ENCODE data around the gene KDM5C. TPM values are rescaled to one million over a fixed set of nuclear protein-coding genes. Genes with fewer than 3 reads are reported as not detected.
"Not testable (repeated sequence)": the region's sequence is repeated elsewhere in the genome, so short reads cannot be mapped to it uniquely, and the experiment has no call there.

KDM5C gene
- total RNA-seq, 1 donor from 2014 or later: 124 TPM

DNA sequence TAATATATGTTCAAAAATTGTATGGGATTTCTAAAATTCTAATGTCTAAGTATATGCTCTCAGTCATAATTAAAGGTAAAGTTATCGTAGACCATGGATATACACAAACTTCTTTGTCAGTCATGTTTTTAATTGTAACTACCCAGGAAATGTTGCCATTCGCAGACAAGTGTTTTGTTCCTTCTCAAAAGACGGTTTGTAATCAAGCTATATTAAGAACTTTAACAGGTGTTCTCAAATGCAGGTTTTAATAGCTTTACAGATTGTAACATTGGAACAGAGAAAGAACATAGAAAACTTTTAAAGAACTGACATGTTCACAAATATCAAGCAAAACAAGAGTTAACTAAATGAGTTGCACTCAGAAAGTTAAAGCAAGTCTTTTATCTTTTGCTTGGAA is 58.9 kb downstream of the KDM5C start:
- Mint-ChIP-seq H3K9me3 (ENCODE audit: unreplicated experiment) (no peaks in the 10 kb centered on the region), H3K4me1 (ENCODE audit: low read depth, unreplicated experiment) (no peaks in the 10 kb centered on the region), H3K4me3 (ENCODE audit: unreplicated experiment) (no peak overlapping the region), H3K27ac (ENCODE audit: unreplicated experiment) (no peak overlapping the region), H3K27me3 (ENCODE audit: unreplicated experiment) (no peaks in the 10 kb centered on the region), H3K36me3 (ENCODE audit: unreplicated experiment) (no peaks in the 10 kb centered on the region)
- no peak for DNase-seq
- TF ChIP-seq, protein P1, sequence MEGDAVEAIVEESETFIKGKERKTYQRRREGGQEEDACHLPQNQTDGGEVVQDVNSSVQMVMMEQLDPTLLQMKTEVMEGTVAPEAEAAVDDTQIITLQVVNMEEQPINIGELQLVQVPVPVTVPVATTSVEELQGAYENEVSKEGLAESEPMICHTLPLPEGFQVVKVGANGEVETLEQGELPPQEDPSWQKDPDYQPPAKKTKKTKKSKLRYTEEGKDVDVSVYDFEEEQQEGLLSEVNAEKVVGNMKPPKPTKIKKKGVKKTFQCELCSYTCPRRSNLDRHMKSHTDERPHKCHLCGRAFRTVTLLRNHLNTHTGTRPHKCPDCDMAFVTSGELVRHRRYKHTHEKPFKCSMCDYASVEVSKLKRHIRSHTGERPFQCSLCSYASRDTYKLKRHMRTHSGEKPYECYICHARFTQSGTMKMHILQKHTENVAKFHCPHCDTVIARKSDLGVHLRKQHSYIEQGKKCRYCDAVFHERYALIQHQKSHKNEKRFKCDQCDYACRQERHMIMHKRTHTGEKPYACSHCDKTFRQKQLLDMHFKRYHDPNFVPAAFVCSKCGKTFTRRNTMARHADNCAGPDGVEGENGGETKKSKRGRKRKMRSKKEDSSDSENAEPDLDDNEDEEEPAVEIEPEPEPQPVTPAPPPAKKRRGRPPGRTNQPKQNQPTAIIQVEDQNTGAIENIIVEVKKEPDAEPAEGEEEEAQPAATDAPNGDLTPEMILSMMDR (IDR thresholded peaks at IDR 0.05; ENCODE audit: partially characterized antibody, unreplicated experiment): no peak

DNA sequence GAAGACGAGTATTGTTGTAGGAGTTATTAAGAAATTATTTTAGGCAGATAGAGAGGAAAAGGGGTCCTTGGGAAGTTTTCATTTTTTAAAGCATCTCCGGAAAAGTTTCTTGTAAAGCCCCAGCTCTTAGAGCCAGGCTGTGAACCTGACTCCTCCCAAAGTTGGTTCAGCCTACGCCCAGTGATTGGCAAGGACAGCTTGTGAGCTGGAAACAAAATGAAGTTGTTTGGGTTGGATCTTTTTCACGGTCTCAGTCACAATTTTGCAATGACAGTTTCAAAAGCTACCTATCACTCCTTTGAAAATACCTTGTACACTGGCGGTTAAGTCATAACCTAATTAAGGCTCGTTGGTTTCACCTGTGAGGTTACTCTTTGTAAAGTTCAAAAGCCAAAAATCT is 60.4 kb downstream of the KDM5C start:
- not testable (repeated sequence) for H3K9me3 Mint-ChIP-seq (ENCODE audit: unreplicated experiment); H3K36me3 Mint-ChIP-seq (ENCODE audit: unreplicated experiment); H3K27ac Mint-ChIP-seq (ENCODE audit: unreplicated experiment); H3K4me3 Mint-ChIP-seq (ENCODE audit: unreplicated experiment); H3K27me3 Mint-ChIP-seq (ENCODE audit: unreplicated experiment); H3K4me1 Mint-ChIP-seq (ENCODE audit: low read depth, unreplicated experiment); DNase-seq

DNA sequence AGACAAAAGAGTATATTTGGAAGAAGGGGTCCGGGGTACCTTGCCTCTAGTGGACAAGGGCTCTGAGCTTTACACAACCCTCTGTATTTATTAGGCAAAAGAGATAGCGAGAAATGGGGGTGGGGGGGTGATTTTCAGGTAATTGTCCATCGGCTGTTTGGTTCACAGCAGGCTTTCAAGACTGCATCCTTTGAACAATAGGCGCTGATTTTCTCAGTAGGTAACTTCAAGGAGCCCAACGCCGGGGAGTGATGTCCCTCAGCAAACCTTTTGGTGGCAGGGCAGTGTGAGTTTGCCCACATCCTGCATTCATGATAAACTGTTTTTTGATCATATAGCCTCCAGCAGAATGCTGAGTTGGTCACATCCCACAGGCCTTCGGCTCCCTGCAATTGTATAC is 61.6 kb downstream of the KDM5C start:
- Mint-ChIP-seq H3K4me1 (ENCODE audit: low read depth, unreplicated experiment) (no peaks in the 10 kb centered on the region), H3K27ac (ENCODE audit: unreplicated experiment) (no peak overlapping the region), H3K27me3 (ENCODE audit: unreplicated experiment) (no peaks in the 10 kb centered on the region), H3K4me3 (ENCODE audit: unreplicated experiment) (no peak overlapping the region), H3K36me3 (ENCODE audit: unreplicated experiment) (no peaks in the 10 kb centered on the region), H3K9me3 (ENCODE audit: unreplicated experiment) (no peaks in the 10 kb centered on the region)
- no peak for DNase-seq
- TF ChIP-seq, protein P1 (IDR thresholded peaks at IDR 0.05; ENCODE audit: partially characterized antibody, unreplicated experiment): no peak

DNA sequence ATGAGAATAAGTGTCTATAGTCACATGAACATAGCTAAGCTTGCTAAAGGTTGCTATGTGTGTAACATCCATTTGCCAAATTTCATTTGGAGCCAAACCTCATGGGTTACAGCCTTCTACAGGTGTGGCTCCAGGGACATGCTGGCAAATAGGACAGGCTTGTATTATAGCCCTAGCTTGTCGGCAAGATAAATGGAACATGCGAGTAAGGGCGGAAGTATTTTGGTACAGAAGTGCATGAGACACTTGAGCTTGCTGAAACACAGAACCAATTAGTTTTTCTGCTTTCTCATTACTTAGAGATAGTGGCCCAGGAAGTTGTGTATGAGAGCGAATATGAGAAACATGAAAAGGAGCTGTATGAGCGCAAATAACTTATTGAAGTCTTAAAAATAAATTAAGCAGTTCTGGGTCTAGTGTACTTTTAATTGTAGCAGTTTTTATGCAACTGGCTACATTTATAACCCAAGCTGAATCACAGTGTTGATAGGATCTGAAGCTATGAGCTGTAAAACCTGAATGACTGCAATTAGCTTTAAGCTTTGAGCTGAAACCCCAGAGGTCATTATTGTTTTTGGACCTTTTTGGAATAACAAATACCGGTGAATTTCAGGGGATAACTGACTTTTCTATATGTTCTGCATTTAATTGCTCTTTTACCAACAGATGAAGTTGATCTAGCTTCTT is 64.6 kb downstream of the KDM5C start:
- no peak overlapping the region for H3K4me3 Mint-ChIP-seq (ENCODE audit: unreplicated experiment)

DNA sequence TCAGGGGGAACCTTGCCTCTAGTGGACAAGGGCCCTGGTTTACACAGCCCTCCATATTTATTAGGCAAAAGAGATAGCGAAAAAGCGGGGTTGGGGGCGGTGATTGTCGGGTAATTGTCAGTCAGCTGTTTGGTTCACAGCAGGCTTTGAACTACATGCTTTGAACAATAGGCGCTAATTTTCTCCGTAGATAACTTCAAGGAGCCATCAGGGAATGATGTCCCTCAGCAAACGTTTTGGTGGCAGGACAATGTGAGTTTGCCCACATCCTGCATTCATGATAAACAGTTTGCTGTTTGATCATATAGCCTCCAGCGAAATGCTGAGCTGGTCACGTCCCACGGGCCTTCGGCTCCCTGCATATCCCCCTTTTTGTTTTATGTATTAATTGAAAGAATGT is 65.8 kb downstream of the KDM5C start:
- Mint-ChIP-seq H3K27ac (ENCODE audit: unreplicated experiment) (no peak overlapping the region), H3K4me1 (ENCODE audit: low read depth, unreplicated experiment) (no peaks in the 10 kb centered on the region), H3K9me3 (ENCODE audit: unreplicated experiment) (no peaks in the 10 kb centered on the region), H3K36me3 (ENCODE audit: unreplicated experiment) (peaks cover 6% of the 10 kb centered on the region), H3K27me3 (ENCODE audit: unreplicated experiment) (no peaks in the 10 kb centered on the region), H3K4me3 (ENCODE audit: unreplicated experiment) (no peak overlapping the region)
- no peak for DNase-seq
- TF ChIP-seq, protein P1 (IDR thresholded peaks at IDR 0.05; ENCODE audit: partially characterized antibody, unreplicated experiment): no peak

More for the DNA sequence above, 64.6 kb downstream of the KDM5C start:
- Mint-ChIP-seq H3K27ac (ENCODE audit: unreplicated experiment) (no peak overlapping the region), H3K9me3 (ENCODE audit: unreplicated experiment) (no peaks in the 10 kb centered on the region), H3K4me1 (ENCODE audit: low read depth, unreplicated experiment) (no peaks in the 10 kb centered on the region), H3K36me3 (ENCODE audit: unreplicated experiment) (peaks cover 4% of the 10 kb centered on the region), H3K27me3 (ENCODE audit: unreplicated experiment) (no peaks in the 10 kb centered on the region)
- DNase-seq: no peak
- TF ChIP-seq, protein P1 (IDR thresholded peaks at IDR 0.05; ENCODE audit: partially characterized antibody, unreplicated experiment): no peak

All from glutamatergic neuron (in vitro differentiated cells).